ENCODE data around the gene RAB8A. TPM values are rescaled to one million over a fixed set of nuclear protein-coding genes. Genes with fewer than 3 reads are reported as not detected.

Gene RAB8A
- total RNA-seq, 1 experiment from 2014 or later, result 103 TPM

GRCh38 chr19:16094360-16095070, 17.2 kb upstream of the RAB8A start:
- Mint-ChIP-seq H3K4me3 (no peak overlapping the region), H3K4me1 (no peaks in the 10 kb centered on the region), H3K27ac (no peak overlapping the region; a peak in 1 of 7 replicates), H3K9me3 (no peaks in the 10 kb centered on the region), H3K36me3 (ENCODE audit: insufficient read depth in 1 of 3, low read depth in 3 of 3) (peaks cover 66 to 97% (median 94%) of the 10 kb centered on the region in 3 experiments), H3K27me3 (ENCODE audit: low read depth) (no peaks in the 10 kb centered on the region; the same call in 1 of the 2 replicates)
- TF ChIP-seq, protein P1, sequence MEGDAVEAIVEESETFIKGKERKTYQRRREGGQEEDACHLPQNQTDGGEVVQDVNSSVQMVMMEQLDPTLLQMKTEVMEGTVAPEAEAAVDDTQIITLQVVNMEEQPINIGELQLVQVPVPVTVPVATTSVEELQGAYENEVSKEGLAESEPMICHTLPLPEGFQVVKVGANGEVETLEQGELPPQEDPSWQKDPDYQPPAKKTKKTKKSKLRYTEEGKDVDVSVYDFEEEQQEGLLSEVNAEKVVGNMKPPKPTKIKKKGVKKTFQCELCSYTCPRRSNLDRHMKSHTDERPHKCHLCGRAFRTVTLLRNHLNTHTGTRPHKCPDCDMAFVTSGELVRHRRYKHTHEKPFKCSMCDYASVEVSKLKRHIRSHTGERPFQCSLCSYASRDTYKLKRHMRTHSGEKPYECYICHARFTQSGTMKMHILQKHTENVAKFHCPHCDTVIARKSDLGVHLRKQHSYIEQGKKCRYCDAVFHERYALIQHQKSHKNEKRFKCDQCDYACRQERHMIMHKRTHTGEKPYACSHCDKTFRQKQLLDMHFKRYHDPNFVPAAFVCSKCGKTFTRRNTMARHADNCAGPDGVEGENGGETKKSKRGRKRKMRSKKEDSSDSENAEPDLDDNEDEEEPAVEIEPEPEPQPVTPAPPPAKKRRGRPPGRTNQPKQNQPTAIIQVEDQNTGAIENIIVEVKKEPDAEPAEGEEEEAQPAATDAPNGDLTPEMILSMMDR (conservative IDR thresholded peaks at IDR 0.05), result no peak
- Histone ChIP-seq H3K56ac (ENCODE audit: insufficient read length, low read depth, low read length) (no peak overlapping the region), H4K20me1 (ENCODE audit: control insufficient read depth, insufficient read depth, insufficient read length) (no peaks in the 10 kb centered on the region), H4K8ac (replicated peaks; ENCODE audit: insufficient read length, low read depth, low read length) (no peak overlapping the region), H2AFZ (ENCODE audit: low read length) (no peak overlapping the region), H2BK12ac (ENCODE audit: insufficient read length, low read depth, low read length) (no peak overlapping the region), H3K4me2 (ENCODE audit: insufficient read depth, insufficient read length, low read length) (no peak overlapping the region), H2BK15ac (ENCODE audit: low read depth, low read length) (no peak overlapping the region), H3K4me1 (ENCODE audit: insufficient read depth, low read length) (no peaks in the 10 kb centered on the region), H3T11ph (ENCODE audit: low read length) (no peak overlapping the region), H3K79me2 (ENCODE audit: insufficient read depth, low read length) (no peaks in the 10 kb centered on the region), H2BK120ac (ENCODE audit: low read depth, low read length, poor library complexity, severe bottlenecking) (no peak overlapping the region), H3K4ac (ENCODE audit: low read depth, low read length) (no peak overlapping the region), H3K18ac (ENCODE audit: insufficient read length, low read depth, low read length) (no peak overlapping the region), H4K91ac (ENCODE audit: insufficient read length, low read depth, low read length) (no peak overlapping the region), H2BK20ac (ENCODE audit: low read depth, low read length, poor library complexity, severe bottlenecking) (no peak overlapping the region), H3K23me2 (ENCODE audit: insufficient read length, low read depth, low read length, poor library complexity, severe bottlenecking) (no peaks in the 10 kb centered on the region), H3K79me1 (ENCODE audit: insufficient read depth, low read depth, low read length, poor library complexity, severe bottlenecking) (no peaks in the 10 kb centered on the region), H3K9ac (ENCODE audit: extremely low read depth, insufficient read length, low read length) (no peak overlapping the region), H3K14ac (ENCODE audit: insufficient read depth, low read length) (no peak overlapping the region), H2AK5ac (ENCODE audit: insufficient read length, low read length) (no peak overlapping the region), H4K5ac (ENCODE audit: insufficient read length, low read depth, low read length) (no peak overlapping the region), H2BK5ac (ENCODE audit: insufficient read length, low read length) (no peak overlapping the region), H3K27ac (ENCODE audit: insufficient read length, low read depth, low read length) (no peak overlapping the region), H3K27me3 (ENCODE audit: insufficient read depth, low read length) (no peaks in the 10 kb centered on the region), H3K9me3 (ENCODE audit: control insufficient read depth, low read depth, low read length) (no peaks in the 10 kb centered on the region), H3K23ac (ENCODE audit: insufficient read length, low read depth, low read length) (no peak overlapping the region)
- DNase-seq, result no peak
- WGBS (ENCODE audit: extremely low coverage, insufficient read length, low lambda C conversion rate), result no CpG with 5 or more reads among the region's 10 CpGs

Data from H9 (cell line).